GM19438 (cell line): ENCODE data around the gene MAGEE1.
A peak's percentile ranks its signal among the peaks of the same experiment; 100 is the strongest.

Experiments used
- ATAC-seq: cut with Tn5 transposase; IDR thresholded peaks from one replicate; pipeline ENCODE4 v1.9.1; 2021; ENCODE audit warnings: low read depth; ENCODE audit not compliant: unreplicated experiment

Gene MAGEE1, protein sequence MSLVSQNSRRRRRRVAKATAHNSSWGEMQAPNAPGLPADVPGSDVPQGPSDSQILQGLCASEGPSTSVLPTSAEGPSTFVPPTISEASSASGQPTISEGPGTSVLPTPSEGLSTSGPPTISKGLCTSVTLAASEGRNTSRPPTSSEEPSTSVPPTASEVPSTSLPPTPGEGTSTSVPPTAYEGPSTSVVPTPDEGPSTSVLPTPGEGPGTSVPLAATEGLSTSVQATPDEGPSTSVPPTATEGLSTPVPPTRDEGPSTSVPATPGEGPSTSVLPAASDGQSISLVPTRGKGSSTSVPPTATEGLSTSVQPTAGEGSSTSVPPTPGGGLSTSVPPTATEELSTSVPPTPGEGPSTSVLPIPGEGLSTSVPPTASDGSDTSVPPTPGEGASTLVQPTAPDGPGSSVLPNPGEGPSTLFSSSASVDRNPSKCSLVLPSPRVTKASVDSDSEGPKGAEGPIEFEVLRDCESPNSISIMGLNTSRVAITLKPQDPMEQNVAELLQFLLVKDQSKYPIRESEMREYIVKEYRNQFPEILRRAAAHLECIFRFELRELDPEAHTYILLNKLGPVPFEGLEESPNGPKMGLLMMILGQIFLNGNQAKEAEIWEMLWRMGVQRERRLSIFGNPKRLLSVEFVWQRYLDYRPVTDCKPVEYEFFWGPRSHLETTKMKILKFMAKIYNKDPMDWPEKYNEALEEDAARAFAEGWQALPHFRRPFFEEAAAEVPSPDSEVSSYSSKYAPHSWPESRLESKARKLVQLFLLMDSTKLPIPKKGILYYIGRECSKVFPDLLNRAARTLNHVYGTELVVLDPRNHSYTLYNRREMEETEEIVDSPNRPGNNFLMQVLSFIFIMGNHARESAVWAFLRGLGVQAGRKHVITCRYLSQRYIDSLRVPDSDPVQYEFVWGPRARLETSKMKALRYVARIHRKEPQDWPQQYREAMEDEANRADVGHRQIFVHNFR

DNA sequence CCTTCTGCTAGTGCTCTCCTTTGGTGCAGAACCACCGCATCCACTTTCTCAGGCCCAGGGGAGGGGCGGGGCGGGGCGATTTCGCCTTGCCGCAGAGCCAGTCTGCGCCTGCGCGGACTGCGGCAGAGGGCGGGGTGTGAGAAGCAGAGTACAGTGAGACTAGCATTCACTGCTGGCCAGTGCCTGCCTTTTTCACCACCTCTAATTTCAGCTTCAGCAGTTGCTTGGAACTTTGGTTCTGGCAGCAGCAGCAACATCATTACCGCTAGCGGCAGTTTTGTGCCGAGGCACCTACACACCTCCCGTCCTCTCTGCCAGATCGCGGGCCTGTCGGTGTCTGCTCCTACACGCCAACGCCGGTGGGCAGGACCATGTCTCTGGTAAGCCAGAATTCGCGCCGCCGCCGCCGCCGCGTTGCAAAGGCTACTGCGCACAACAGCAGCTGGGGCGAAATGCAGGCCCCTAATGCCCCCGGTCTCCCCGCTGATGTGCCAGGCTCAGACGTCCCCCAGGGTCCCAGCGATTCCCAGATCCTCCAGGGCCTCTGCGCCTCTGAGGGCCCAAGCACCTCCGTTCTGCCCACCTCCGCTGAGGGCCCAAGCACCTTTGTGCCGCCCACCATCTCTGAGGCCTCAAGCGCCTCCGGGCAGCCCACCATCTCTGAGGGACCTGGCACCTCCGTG, at the start of gene MAGEE1:
Gene MAGEE1 (plus strand): TSS at position 151 of the 683 bp plus-strand sequence. CDS start 221 bp downstream, at position 372.
- peak; percentile 85 for ATAC-seq

DNA sequence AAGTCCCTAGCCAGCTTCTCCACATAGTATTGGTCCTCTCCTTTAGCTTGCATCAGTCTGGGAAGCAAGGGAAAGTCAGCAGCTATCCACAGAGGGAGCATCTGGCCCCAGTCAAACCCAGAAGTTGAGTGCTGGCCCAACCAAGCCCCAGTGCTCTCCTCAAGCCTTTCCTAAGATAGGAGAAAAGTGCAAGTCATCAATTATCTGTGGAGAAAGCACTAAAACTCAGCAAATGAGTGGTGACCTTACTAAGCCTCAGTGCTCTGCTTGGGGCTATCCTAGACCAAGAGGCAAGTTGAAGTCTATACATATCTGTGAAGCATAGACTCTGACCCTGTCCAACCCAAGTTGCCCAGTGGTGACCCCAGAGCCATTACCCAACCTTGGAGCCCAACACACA, 28.5 kb upstream of the MAGEE1 start:
- no peak for ATAC-seq

DNA sequence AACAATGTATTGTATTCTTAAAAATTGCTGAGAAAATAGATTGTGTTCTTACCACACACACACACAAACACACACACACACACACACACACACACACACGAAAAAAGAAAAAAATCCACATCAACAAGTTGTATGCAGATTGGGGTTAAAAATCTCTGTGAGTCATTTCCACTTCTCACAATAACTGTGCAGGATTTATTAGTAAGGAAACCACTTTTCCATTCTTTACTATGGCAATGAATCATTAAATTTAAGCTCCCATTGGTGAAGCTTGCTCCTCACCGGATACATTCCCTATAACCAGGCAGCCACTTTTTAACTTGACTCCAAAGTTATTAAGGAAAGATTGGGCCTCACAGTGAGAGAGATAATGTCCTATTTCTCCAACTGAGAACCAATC, 19.7 kb upstream of the MAGEE1 start:
- no peak for ATAC-seq

DNA sequence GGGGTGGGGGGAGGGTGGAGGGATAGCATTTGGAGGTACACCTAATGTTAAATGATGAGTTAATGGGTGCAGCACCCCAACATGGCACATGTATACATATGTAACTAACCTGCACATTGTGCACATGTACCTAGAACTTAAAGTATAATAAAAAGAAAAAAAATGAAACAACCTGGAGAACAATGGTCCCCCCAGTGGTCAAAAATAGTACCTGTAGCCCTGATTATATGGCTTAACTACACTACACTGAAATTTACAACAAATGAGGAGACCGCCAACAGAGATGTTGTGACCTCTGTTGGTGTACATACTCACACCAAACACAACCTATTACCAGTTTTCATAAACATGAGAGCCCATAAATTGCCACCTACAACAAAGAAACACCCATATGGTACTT, 7.3 kb upstream of the MAGEE1 start:
- ATAC-seq: no peak

DNA sequence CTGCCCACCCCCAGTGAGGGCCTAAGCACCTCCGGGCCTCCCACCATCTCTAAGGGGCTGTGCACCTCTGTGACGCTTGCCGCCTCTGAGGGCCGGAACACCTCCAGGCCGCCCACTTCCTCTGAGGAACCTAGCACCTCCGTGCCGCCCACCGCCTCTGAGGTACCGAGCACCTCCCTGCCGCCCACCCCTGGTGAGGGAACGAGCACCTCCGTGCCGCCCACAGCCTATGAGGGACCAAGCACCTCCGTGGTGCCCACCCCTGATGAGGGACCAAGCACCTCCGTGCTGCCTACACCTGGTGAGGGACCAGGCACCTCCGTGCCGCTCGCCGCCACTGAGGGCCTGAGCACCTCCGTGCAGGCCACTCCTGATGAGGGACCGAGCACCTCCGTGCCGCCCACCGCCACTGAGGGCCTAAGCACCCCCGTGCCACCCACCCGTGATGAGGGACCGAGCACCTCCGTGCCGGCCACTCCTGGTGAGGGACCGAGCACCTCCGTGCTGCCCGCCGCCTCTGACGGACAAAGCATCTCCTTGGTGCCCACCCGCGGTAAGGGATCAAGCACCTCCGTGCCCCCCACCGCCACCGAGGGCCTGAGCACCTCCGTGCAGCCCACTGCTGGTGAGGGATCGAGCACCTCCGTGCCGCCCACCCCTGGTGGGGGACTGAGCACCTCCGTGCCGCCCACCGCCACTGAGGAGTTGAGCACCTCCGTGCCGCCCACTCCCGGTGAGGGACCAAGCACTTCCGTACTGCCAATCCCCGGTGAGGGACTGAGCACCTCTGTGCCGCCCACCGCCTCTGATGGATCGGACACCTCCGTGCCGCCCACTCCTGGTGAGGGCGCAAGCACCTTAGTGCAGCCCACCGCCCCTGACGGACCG, 977 bp downstream of the MAGEE1 start:
- peak; percentile 44 for ATAC-seq

DNA sequence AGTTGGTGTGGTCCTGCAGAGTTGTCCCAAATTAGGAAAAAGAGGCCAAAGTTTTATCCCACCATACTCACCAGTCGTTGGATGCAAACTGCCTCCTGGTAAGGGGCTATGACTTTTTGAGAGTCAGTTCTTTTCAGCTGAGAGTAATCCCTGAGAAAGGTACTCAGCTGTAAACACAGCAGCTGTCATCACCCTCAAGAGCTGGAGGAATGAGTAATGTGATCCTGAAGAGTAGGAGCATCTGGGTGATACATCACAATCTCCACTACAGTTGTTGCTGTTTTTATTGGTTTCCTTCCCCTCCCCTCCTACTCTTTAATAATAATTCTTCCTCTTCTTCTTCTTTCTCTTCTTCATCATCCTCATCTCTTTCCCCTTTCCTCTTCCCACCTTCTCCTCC, 5.7 kb downstream of the MAGEE1 start:
- ATAC-seq: no peak

DNA sequence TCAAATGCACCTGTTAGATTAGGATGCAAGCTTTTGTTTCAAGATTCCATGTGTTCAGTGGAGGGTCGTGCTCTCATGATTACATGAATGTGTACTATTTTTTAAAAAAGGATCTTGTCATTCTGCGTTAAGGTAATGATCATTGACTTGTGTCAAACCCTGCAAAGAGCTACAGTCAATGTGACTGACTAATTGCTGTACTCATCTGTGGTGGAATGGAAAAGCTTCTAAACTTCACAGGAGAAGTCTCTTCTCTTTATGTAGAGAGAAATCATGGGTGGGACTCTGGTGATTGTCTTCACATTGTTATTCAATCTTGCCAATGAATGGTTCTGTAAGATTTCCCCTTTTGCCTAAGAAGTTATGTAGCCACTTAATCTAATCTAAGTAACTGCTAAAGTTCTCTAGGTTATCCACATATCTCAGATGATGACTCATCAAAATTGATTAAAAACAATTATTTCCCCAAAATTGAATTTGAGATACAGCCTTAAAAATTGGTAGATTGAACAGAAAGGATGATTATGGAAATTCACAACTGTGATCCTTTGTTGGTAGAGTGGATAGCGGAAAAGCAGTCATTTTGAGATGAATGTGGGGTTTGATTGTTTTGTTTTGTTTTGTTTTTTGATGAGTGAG, 6.7 kb downstream of the MAGEE1 start:
- ATAC-seq: no peak

DNA sequence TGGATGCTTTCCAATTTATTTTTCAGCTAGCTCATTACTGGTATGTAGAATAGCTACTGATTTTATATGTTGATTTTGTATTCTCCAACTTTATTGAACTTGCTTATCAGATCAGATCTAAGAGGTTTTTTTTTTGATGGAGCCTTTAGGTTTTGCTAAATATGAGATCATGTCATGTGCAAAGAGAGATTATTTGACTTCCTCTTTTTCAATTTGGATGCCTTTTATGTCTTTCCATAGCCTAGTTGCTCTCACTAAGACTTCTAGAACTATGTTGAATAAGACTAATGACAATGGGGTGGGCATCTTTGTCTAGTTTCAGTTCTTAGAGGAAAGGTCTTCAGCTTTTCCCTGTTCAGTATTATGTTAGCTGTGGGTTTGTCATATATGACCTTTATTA, 11.7 kb downstream of the MAGEE1 start:
- ATAC-seq: no peak

DNA sequence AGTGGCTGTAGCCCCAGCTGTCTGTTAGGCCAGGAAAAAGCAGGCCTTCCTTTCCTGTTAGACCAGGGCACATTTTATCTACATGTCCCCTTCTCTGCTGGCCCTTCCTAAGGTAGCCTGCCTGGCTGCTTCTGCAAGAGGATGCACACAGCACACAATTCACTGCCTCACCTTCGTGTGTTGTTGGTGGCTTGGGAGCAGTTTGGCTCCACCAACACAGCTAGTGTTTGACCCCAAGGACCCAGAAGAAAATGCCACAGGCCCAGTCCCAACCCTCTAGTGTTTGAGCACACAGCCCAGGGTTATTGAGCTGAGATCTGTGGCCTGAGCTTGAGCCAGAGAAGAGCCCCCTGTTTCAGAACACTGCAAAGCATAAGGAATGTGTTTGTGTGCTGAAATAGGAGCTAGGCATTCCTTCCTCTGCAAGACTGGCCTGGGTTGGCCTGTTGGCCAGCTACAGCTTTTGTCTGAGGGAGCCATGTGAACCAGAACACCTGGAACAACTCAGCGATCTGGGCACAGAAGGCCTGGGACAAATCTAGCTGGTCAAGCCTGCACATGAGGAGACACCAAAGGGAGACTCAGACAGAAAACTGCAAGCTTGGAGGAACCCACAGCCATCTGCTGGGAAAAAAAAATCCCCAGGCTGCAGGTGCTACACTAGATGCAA, 26.4 kb downstream of the MAGEE1 start:
- no peak for ATAC-seq

DNA sequence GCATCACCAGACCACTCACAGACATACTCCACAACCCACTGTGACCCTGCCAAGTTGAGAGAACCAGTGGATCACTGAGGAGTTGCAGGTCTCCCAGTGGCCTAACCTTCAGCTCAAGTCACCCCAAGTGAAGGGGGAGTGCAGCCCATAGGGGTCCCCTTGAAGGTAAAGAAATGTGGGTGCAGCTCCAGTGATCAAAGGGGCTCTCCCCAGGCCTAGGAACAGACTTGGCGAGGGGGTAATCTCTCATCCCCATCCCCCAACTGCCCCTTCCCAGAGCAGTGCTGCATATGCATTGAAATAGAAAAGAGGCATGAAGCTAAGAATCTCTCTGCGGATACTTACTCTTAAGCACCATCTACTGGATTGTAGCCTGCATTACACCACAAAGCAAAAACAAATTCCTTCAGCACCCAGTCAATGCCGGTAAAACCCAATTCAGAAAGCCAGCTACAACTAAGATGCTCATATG, 27.0 kb downstream of the MAGEE1 start:
- ATAC-seq: peak; percentile 74

DNA sequence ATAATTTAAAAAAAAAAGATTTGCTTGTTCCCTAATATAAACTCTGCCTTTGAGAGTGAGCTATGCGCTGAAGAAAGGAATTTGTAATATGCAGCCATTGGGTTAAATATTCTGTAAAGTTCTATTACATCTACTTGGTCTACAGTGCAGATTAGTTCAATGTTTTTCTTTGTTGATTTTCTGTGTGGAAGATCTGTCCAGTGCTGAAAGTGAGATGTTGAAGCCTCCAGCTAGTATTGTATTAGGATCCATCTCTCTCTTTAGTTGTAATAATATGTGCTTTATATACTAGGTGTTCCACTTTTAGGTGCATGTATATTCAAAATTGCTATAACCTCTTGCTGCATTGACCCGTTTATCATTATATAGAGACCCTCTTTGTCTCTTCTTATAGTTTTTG, 49.8 kb downstream of the MAGEE1 start:
- ATAC-seq: no peak
